B cell (primary cell): ENCODE results near the gene AVEN. TPM values are rescaled to one million over a fixed set of nuclear protein-coding genes. Genes with fewer than 3 reads are reported as not detected.

Experiments used
- ATAC-seq: fragments of 200-7000 bp; cut with Tn5 transposase; one replicate; pipeline ENCODE4 v1.10.0; 2021; ENCODE audit warnings: low read depth, mild to moderate bottlenecking, moderate number of reproducible peaks, moderate library complexity
- CTCF ChIA-PET: fragments of 350-600 bp; sonication (Branson Sonifier 250); formaldehyde crosslinking; loops from one replicate; lab custom pipeline; 2021; ENCODE audit warnings: antibody characterized with exemption, inconsistent platforms; lab: Charles Lee
- POLR2A ChIA-PET: fragments of 350-600 bp; sonication (Branson Sonifier 250); formaldehyde crosslinking; loops from one replicate; lab custom pipeline; 2021; ENCODE audit warnings: antibody characterized with exemption; lab: Charles Lee
- DNase-seq: peaks from one replicate; pipeline ENCODE4 v3.0.0; 2013
- H2AFZ ChIP-seq: 2 replicates; pipeline ENCODE4 v1.6.1; 2012; ENCODE audit warnings: mild to moderate bottlenecking, low read depth, low read length; ENCODE audit not compliant: insufficient read depth, poor library complexity, severe bottlenecking
- H3K27ac ChIP-seq, 2 donors: 1 replicate in 1 of 2; 2 replicates in 1 of 2; pipeline ENCODE4 v1.5.1; 2012 to 2013; ENCODE audit warnings: low read length in 2 of 2, mild to moderate bottlenecking in 2 of 2, moderate library complexity in 1 of 2
- H3K27me3 ChIP-seq, 4 experiments: fragments of 200-600 bp in 1 of 4; sonication (generic) in 1 of 4; replicated peaks in 1 of 4; 1 replicate in 2 of 4; 2 replicates in 2 of 4; pipeline versions ENCODE4 v1.6.1 to v1.7.0; 2013 to 2016; ENCODE audit warnings: low read length in 3 of 4, mild to moderate bottlenecking in 2 of 4, mixed read lengths in 1 of 4, moderate library complexity in 1 of 4; ENCODE audit not compliant: insufficient read depth in 4 of 4, control insufficient read depth in 3 of 4; ENCODE audit errors: control extremely low read depth in 1 of 4
- H3K36me3 ChIP-seq, 2 experiments: replicated peaks in 1 of 2; 1 replicate in 1 of 2; 2 replicates in 1 of 2; pipeline versions ENCODE4 v1.6.1 to v1.7.1; 2013; ENCODE audit warnings: low read length in 1 of 2; ENCODE audit not compliant: insufficient read depth in 2 of 2, control insufficient read depth in 1 of 2; ENCODE audit errors: control extremely low read depth in 1 of 2, extremely low read depth in 1 of 2
- H3K4me1 ChIP-seq, 2 donors: fragments of 200-600 bp in 1 of 2; sonication (generic) in 1 of 2; 1 replicate in 1 of 2; 2 replicates in 1 of 2; pipeline versions ENCODE4 v1.5.1 to v1.6.1; 2013 to 2017; ENCODE audit warnings: low read length in 2 of 2; ENCODE audit not compliant: control insufficient read depth in 2 of 2, insufficient read depth in 2 of 2
- H3K4me2 ChIP-seq: replicated peaks from 2 replicates; pipeline ENCODE3; 2012; ENCODE audit warnings: mild to moderate bottlenecking, low read depth, low read length; ENCODE audit not compliant: poor library complexity, severe bottlenecking
- H3K4me3 ChIP-seq, 5 experiments: fragments of 200-600 bp in 1 of 5; sonication (generic) in 1 of 5; 1 replicate in 3 of 5; 2 replicates in 2 of 5; pipeline versions ENCODE4 v1.5.1 to v1.7.0; 2011 to 2016; ENCODE audit warnings: low read length in 4 of 5, mild to moderate bottlenecking in 4 of 5, low read depth in 2 of 5, control low read depth in 1 of 5, moderate library complexity in 1 of 5; ENCODE audit not compliant: insufficient read depth in 1 of 5; ENCODE audit errors: control extremely low read depth in 1 of 5, extremely low read depth in 1 of 5
- H3K79me2 ChIP-seq: fragments of 200-600 bp; sonication (generic); one replicate; pipeline ENCODE4 v1.6.0; 2016; ENCODE audit warnings: low read length; ENCODE audit not compliant: control insufficient read depth, insufficient read depth
- H3K9ac ChIP-seq: fragments of 200-600 bp; sonication (generic); 2 replicates; pipeline ENCODE4 v1.6.1; 2017; ENCODE audit warnings: mild to moderate bottlenecking, low read length, moderate library complexity
- H3K9me3 ChIP-seq, 3 donors: one replicate each; pipeline versions ENCODE4 v1.6.1 to v1.7.1; 2013; ENCODE audit warnings: low read length in 2 of 3; ENCODE audit not compliant: control insufficient read depth in 2 of 3, insufficient read depth in 1 of 3; ENCODE audit errors: control extremely low read depth in 1 of 3
- H4K20me1 ChIP-seq: 2 replicates; pipeline ENCODE4 v1.6.0; 2012; ENCODE audit warnings: mild to moderate bottlenecking, low read length; ENCODE audit not compliant: insufficient read depth, control insufficient read depth, poor library complexity, severe bottlenecking
- H3K27ac Mint-ChIP-seq: one replicate; pipeline ENCODE4 v1.8.0; 2021; ENCODE audit warnings: mixed read lengths
- H3K27me3 Mint-ChIP-seq: one replicate; pipeline ENCODE4 v1.8.0; 2021; ENCODE audit warnings: mixed read lengths
- H3K4me1 Mint-ChIP-seq: one replicate; pipeline ENCODE4 v1.8.0; 2021; ENCODE audit warnings: mixed read lengths
- H3K4me3 Mint-ChIP-seq: one replicate; pipeline ENCODE4 v1.8.0; 2021; ENCODE audit warnings: mixed read lengths
- H3K9me3 Mint-ChIP-seq: one replicate; pipeline ENCODE4 v1.8.0; 2022; ENCODE audit warnings: mixed read lengths; ENCODE audit not compliant: insufficient read depth
- EZH2 ChIP-seq: IDR thresholded peaks from 2 replicates; pipeline ENCODE4 v1.6.1; 2012; ENCODE audit warnings: borderline replicate concordance, low read depth, mild to moderate bottlenecking, moderate library complexity, low read length; ENCODE audit not compliant: insufficient read depth, poor library complexity, severe bottlenecking
- WGBS: methylation state at CpG from one replicate; pipeline ENCODE4 v1.1.5; 2013; ENCODE audit warnings: missing lambda C conversion rate; ENCODE audit not compliant: insufficient coverage; 5-methylcytosine and 5-hydroxymethylcytosine counted together
- intact Hi-C: fragments of 100-400 bp; cut with micrococcal nuclease; formaldehyde crosslinking; loops from one replicate; pipeline ENCODE4 v1.10.0; 2022
- polyA plus RNA-seq: library from polyadenylated mRNA; depleted of rRNA; stranded (reverse); fragments of >200 nt; gene quantifications from 2 replicates; pipeline ENCODE4 v1.2.3, GENCODE V29; 2012
- total RNA-seq, 2 donors: library from RNA; stranded (reverse); fragments of 120-200 nt in 1 of 2; gene quantifications; 1 replicate in 1 of 2; 2 replicates in 1 of 2; pipeline versions ENCODE4 v1.2.3 to v1.2.4, GENCODE V29; 2013 to 2022
- TF ChIP-seq, protein P1 (sequence below): fragments of 200-600 bp; IDR thresholded peaks from one replicate; pipeline ENCODE4 v1.8.0; 2022; ENCODE audit warnings: antibody characterized with exemption, mild to moderate bottlenecking

The AVEN gene
- total and polyA plus RNA-seq, 2 donors (not counting 1 experiment from before 2014, with no cell fraction given), result 1.8 to 8.2 TPM

GRCh38 chr15:34059476-34059875 lies 20.5 kb upstream of the AVEN start:
- Mint-ChIP-seq H3K27ac (no peak overlapping the region), H3K4me1 (peaks cover 4% of the 10 kb centered on the region), H3K27me3 (no peaks in the 10 kb centered on the region), H3K4me3 (no peak overlapping the region), H3K9me3 (no peaks in the 10 kb centered on the region)
- CTCF ChIA-PET, result interaction anchor here (1.3 to 6.0 kb wide), 2 partner anchors 150 to 528 kb away, joined by 4 to 44 read pairs; partner anchors contain the start of gene KATNBL1
- H3K4me3 ChIP-seq, result no peak overlapping the region
- peaks cover 0 to 4% of the 10 kb centered on the region in 2 donors for H3K4me1 ChIP-seq
- POLR2A ChIA-PET, result no interaction called here
- no peak overlapping the region for H3K4me2 ChIP-seq
- no peak overlapping the region for H3K27ac ChIP-seq
- intact Hi-C loops, result no loop called here
- H3K9ac ChIP-seq, result no peak overlapping the region
- no peaks in the 10 kb centered on the region for H3K36me3 ChIP-seq
- TF ChIP-seq, protein P1, sequence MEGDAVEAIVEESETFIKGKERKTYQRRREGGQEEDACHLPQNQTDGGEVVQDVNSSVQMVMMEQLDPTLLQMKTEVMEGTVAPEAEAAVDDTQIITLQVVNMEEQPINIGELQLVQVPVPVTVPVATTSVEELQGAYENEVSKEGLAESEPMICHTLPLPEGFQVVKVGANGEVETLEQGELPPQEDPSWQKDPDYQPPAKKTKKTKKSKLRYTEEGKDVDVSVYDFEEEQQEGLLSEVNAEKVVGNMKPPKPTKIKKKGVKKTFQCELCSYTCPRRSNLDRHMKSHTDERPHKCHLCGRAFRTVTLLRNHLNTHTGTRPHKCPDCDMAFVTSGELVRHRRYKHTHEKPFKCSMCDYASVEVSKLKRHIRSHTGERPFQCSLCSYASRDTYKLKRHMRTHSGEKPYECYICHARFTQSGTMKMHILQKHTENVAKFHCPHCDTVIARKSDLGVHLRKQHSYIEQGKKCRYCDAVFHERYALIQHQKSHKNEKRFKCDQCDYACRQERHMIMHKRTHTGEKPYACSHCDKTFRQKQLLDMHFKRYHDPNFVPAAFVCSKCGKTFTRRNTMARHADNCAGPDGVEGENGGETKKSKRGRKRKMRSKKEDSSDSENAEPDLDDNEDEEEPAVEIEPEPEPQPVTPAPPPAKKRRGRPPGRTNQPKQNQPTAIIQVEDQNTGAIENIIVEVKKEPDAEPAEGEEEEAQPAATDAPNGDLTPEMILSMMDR, result no peak
- H4K20me1 ChIP-seq, result no peaks in the 10 kb centered on the region
- no peak for DNase-seq
- no peaks in the 10 kb centered on the region for H3K27me3 ChIP-seq
- ATAC-seq, result no peak
- no peaks in the 10 kb centered on the region for H3K79me2 ChIP-seq
- H2AFZ ChIP-seq, result no peak overlapping the region
- no peaks in the 10 kb centered on the region for H3K9me3 ChIP-seq
- WGBS, result 66% methylated on average over 2 of the region's 2 CpGs

- Mint-ChIP-seq H3K4me1 (peaks cover 3% of the 10 kb centered on the region), H3K9me3 (no peaks in the 10 kb centered on the region), H3K27me3 (no peaks in the 10 kb centered on the region), H3K27ac (no peak overlapping the region), H3K4me3 (no peak overlapping the region)
- H3K27me3 ChIP-seq, result no peaks in the 10 kb centered on the region
- no peaks in the 10 kb centered on the region for H3K9me3 ChIP-seq
- DNase-seq, result no peak
- H3K79me2 ChIP-seq, result no peaks in the 10 kb centered on the region
- ChIA-PET CTCF (interaction anchor here (1.3 kb wide), 1 partner anchor 153 kb away, joined by 4 read pairs; the partner anchor contains the start of gene KATNBL1), POLR2A (interaction anchor here (0.7 kb wide), 1 partner anchor 779 kb away, joined by 3 read pairs; no protein-coding TSS in a partner anchor)
- WGBS, result 100% methylated on average over 3 of the region's 5 CpGs
- TF ChIP-seq, protein P1, result no peak
- TF ChIP-seq EZH2, result no peak
- no peak overlapping the region for H2AFZ ChIP-seq
- no peaks in the 10 kb centered on the region for H4K20me1 ChIP-seq
- H3K27ac ChIP-seq, result no peak overlapping the region
- H3K36me3 ChIP-seq, result no peaks in the 10 kb centered on the region
- H3K4me3 ChIP-seq, result no peak overlapping the region
- no peak overlapping the region for H3K4me2 ChIP-seq
- no peak overlapping the region for H3K9ac ChIP-seq
- peaks cover 0 to 2% of the 10 kb centered on the region in 2 donors for H3K4me1 ChIP-seq
- no peak for ATAC-seq
- intact Hi-C loops, result no loop called here
Observed at GRCh38 chr15:34056911-34057310, 17.9 kb upstream of the AVEN start.
